Activated CD4-positive, alpha-beta T cell treated with anti-CD3 and anti-CD28 coated beads, Interleukin-2, Interleukin-6, amounts not matched to agents 100 ng/mL and 50 ng/mL, durations not matched to agents 16 hours and 8 hours (primary cell): Measurements from ENCODE around the gene PGF.

Source experiments
- DNase-seq: peaks from one replicate; pipeline ENCODE4 v3.0.0-alpha.2; 2020

The PGF gene

DNA sequence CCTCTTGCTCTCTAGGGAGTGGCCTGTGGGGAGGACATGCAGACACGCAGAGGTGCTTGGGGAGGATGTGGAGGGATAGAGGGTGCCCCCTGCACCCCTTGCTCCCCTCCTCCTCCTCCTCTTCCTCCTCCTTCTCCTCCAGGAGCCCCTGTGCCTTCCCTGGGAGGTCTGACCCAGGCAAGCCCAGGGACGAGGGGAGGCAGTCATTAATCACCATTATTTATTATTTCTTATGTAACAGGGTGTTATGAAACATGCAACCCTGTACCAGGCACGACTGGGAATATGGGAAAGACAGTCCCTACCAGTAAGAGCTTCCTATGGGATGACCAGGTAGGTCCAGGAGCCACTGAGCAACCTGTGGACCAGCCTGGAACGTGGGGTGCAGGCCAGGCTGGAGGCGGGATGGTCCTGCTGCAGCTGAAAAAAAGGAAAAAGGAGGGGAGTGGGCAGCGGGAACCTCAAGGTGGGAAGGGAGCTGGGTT is 22.5 kb upstream of the PGF start:
- DNase-seq = no peak

GRCh38 chr14:74977164-74977900 is 21.9 kb upstream of the PGF start:
- DNase-seq = no peak

DNA sequence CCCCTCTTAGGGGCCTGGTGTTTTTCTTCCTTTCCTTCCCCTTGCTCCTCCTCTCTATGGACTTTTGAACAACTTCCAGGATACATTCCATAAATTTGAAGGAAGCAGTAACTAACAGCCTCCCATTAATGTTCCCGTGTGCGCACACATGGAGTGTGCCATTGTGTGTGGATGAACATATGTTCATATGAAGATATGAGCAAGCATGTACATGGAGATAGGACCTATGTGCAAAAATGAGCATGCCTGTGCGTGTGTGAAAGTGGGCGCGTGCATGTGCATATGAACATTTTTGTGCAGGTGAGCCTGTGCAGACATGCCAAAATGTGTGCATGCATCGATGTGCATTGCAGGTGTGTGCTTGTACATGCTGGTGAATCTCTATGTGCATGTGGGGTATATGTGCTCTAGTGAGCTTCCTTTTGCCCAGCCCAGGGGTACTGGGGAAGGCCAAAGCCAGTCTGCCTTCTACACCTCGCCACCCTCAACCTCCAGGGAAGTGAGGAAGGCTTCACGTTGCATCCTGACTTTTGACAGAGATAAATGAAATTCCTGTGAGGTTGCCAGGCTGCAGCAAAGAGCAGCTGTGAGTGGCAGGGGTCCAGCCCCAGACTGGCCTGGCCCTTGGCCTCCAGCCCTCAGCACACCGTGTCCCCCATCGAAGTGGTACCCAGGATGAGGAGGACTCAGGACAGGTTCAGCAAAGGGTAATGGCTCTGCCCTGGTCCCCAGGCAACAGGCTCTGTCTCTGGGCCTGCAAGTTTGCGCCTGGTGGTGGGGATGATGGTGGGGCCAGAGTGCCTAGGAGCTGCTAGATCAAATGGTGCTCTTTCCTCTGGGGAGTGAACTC is 21.1 kb upstream of the PGF start:
- no peak for DNase-seq

GRCh38 chr14:74975059-74975810 is 19.8 kb upstream of the PGF start:
- no peak for DNase-seq

DNA sequence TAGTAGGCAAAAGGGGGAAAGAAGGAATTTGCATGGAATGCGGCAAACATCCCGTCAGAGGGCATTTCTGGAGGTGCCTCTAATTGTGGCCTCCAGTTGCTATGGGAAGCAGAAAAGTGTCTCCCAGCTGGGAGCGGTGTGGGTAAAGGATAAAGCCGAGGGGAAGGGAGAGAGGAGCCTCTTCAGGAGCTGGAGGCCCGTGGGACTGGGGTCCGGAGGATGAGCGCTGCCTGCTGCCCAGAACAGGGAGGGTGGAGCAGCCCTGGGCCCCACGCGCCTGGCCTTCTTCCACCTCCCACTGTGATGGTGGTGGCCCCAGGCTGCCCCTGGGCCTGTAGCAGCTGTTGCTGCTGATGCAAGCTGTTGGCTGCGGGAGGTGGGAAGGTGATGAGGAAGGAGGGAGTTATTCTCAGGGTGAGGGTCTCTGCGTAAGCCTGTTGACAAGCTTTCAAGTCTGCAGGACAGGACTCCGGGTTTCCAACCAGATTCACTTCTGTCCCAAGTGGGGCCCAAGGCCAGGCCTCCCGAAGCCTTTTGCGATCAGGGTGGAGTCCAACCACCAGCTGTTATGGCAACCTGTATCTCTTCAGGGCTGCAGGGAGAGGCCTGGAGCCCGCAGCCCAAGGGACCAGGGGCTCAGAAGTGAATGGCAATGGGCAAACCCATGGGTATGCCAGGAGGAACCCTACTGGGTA is 19.1 kb upstream of the PGF start:
- no peak for DNase-seq

DNA sequence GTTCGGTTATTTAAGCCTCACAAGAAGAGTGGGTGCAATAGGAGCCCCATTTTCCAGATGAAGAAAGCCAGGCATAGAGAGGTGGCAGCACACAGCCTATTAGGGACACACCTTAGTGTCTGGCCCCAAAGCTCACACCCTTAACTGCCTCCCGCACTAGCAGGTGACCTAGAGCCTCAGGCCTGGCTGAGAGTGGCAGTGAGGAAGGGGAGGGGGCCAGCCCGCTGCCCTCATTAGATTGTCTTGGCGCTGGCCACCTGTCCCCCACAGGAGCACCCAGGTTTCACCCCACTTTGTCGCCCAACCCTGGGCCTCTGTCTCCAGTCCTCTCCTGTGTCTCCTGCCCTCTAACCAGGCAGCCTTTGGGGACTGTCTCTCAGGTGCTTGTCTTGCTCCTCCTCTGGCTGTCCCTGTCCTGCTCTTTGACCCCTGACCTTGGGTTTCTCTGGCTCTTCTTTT is 18.5 kb upstream of the PGF start:
- no peak for DNase-seq

GRCh38 chr14:74973003-74973653 is 17.7 kb upstream of the PGF start:
- DNase-seq = peak; percentile 41

DNA sequence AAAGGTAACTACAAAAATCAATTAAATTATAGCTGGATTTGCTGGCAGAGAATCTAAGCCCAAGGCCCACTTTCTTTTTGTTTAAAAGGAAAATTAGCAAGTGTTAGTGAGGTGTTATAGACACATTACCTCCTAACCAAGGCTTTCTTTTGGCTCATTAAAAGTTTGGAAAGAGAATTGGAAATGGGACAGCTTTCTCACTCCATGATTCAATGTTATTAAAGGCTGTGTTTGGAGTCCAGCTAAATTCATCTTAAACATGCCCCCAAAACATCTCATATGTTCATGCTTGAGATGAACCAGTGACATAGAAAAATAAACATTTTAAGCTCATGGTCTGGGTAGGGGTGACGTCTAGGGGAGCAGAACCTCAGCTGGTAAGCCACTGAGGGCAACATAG is 13.4 kb upstream of the PGF start:
- DNase-seq = no peak

GRCh38 chr14:74965486-74966153 is 10.2 kb upstream of the PGF start:
- no peak for DNase-seq

DNA sequence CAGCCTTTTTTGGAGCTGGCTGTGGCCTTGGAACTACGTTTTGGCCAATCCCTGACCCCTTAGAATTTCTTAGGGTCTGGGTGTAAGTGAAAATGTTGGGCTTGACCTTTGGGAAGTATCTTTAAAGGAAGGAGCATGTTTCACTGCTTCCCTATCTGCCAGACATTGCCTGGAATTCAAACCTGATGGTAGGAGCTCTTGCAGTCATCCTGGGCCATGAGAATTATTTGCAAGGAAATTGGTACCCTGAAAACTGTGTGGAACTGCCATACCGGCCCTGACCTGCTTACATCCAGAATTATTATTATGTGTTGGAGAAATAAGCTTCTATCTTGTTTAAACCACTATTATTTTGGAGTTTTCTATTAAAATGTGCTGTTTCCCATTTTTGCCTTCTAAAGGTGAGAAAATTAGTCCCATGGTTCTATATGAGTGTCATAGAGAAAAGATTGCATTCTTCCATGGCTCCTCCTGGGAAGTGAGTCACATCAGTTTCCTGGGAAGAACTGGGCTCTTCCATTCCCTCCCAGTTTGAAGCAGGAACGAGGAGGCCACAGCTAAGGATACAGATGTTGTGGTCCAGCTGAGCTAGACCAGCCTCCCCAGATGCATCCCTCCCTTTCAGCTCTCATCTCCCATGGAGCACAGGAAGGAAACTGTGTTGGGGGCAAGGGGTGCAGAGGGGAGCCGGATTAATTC is 9.5 kb upstream of the PGF start:
- DNase-seq = no peak

- no peak for DNase-seq
Observed at GRCh38 chr14:74963705-74964271, 8.4 kb upstream of the PGF start.

- DNase-seq = no peak
Observed at GRCh38 chr14:74963178-74963704, 7.8 kb upstream of the PGF start.

DNA sequence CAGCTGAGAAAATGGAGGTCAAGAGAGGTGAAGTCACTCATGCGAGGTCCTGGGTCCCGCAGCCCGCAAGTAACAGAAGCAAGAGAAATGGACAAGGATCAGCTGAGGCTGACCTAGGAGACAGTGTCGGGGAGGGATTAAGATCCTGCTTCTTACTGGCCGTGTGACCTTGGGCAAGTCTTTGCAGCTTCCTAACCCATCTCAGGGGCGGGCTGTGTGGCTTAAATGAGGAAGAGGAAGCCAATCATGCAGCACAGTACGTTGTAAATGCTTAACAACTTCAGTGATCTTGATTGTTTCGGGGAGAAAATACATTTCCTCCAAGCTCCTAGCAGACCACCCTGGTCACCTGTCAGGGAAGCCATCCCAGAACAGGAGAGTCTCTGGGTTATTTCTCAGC is 7.1 kb upstream of the PGF start:
- no peak for DNase-seq

DNA sequence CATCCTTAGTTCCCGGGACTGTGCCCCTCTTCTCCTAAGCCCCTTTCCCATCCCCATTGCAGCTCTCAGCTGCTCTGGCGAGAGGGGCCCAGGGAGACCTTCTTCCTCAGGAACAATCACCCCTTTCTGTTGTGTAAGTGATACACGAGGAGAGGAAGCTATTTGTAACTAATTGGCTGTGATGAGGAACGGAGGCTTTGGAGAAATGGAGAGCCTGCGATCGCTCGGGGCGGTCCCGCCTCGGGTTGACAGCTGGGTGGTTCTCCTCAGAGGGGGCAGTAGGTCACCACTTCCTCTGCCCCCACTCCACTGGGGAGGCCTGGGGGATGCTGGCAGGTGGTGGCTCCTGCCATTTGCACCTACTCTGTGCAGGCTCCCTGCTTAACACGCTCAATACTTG is 6.6 kb upstream of the PGF start:
- DNase-seq = no peak

DNA sequence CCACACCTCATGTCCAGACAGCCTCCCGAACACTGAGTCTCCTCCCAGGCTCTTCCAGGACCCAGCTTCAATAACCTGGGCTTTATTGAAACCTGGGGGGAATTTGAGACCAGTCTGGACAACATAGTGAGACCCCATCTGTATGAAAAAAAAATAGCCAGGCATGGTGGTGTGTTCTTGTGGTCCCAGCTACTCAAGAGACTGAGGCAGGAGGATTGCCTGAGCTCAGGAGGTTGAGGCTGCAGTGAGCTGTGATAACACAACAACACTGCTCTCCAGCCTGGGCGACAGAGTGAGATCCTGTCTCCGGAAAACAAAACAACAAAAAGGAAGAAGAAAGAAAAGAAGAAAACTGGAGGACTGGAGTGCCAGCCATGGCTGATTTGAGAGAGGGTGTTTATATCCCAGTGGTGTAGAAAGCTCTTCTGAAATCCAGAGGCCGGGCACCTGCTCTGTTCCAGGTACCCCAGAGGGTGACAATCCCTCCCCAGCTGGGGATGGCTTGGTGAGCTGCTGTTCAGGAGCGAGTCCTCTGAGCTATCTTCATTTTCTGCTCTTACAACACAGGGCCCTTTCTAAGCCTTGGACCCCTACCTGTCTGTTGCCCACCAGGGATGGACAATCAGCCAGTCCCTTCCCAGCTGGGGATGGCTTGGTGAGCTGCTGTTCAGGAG is 6.0 kb upstream of the PGF start:
- no peak for DNase-seq

GRCh38 chr14:74960736-74961135 is 5.3 kb upstream of the PGF start:
- no peak for DNase-seq

DNA sequence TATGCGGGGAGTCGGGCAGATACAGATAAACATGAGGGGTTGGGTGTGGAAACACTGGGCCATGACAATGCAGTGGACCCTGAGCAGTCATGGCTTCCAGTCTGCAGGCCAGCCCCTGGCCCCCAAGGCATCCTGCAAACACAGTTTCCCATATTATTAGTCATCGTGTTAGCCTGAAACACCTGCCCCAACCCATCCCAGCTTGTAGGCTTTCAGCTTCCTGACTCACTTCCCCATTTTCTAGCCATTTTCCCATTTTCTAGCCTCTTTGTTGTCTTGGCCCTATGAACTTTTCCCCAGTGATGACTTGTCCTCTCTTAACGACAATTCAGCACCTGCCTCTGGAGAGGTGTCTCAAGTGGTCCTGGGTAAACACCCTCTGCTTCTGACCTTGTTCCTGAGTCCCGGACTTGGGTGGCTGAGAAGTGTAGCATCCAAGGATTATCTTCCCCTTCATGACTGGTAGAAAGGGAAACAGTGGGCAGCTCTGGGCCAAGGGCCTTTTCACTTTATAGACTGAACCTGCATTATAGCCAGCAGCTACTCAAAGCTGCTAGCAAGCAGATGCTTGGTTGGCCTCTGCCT is 4.3 kb upstream of the PGF start:
- no peak for DNase-seq

DNA sequence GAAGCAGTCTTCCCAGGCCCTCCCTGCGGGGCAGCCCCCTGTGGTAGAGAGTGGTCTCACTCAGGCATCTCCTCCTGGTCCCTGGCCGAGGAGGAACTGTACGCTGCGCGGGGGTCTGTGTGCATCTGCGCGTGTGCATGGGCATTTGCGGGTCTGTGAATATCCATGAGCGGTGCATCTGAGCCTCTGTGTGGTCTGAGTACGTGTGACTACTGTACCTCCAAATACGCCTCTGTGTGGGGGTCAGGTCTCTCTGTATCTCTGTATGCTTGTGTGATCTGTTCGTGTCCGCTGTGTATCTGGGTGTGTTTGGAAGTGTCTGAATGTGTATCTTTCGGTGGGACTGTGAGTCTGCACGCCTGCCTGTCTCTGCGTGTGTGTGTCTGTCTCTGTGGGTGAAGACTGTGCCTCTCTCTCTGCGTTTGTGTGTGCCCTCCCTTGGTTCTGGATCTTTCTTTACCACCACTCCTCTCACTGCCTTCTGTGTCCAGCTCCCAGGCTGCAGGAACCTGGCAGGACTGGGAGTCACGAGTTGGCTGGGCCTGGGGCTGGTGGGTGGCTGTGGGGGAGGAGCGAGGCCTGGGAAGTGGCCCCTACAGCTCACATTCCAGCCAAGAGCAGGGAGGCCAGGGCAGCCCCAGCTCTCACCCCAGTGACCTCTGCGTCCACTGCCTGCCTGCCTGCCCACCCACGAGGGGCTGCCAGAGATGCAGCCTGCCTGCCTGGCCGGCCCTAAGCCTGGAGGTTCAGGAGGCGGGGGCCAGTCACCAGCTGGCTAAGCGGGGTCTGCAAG is 1.1 kb upstream of the PGF start:
- DNase-seq = no peak

DNA sequence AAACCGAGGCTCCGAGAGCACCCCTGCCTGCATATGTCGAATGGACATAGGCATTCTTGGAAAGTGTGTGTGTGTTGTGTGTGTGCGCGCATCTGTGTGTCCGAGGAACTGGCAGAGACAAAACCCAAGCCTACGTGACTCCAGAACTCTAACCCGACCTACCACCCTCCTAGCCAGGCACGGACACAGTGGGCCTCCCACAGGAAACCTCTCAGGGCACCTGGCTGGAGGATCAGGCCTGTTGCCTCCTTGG is 556 bp upstream of the PGF start:
- DNase-seq = no peak
